Activated T-cell treated with anti-CD3 and anti-CD28 coated beads, Interleukin-2, amount 50 U/mL, for 1 hour (primary cell): ENCODE data around the gene ANAPC1.
"Not testable (repeated sequence)": the region's sequence is repeated elsewhere in the genome, so short reads cannot be mapped to it uniquely, and the experiment has no call there.

Experiments
- DNase-seq: peaks from one replicate; pipeline ENCODE4 v3.0.0-alpha.2; 2020

Gene ANAPC1

GRCh38 chr2:111904726-111905474 is 20.9 kb upstream of the ANAPC1 start:
- no peak for DNase-seq

- DNase-seq: no peak
These were observed 20.0 kb upstream of the ANAPC1 start for GRCh38 chr2:111903930-111904439.

- no peak for DNase-seq
These were observed 19.5 kb upstream of the ANAPC1 start for GRCh38 chr2:111903516-111903915.

DNA sequence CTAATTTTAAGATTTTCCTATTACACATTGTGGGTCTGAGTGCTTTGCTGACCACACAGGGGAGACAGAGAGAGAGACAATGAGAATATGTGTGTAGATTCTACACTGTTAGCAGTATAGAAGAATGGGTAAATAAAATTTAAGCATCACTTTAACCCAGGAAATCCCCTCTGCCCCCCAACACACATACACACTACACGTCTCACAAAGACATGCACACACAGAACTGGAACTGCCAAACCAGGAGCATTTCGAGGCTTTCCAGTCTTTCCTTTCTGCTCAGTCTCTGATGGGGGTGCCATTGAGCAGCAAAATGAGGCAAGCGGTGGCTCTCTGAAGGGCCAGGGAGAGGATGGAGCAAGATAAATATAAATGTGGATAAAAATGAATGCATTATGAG is 16.9 kb upstream of the ANAPC1 start:
- no peak for DNase-seq

- DNase-seq: peak; percentile 37
These were observed 14.9 kb upstream of the ANAPC1 start for GRCh38 chr2:111898703-111899514.

DNA sequence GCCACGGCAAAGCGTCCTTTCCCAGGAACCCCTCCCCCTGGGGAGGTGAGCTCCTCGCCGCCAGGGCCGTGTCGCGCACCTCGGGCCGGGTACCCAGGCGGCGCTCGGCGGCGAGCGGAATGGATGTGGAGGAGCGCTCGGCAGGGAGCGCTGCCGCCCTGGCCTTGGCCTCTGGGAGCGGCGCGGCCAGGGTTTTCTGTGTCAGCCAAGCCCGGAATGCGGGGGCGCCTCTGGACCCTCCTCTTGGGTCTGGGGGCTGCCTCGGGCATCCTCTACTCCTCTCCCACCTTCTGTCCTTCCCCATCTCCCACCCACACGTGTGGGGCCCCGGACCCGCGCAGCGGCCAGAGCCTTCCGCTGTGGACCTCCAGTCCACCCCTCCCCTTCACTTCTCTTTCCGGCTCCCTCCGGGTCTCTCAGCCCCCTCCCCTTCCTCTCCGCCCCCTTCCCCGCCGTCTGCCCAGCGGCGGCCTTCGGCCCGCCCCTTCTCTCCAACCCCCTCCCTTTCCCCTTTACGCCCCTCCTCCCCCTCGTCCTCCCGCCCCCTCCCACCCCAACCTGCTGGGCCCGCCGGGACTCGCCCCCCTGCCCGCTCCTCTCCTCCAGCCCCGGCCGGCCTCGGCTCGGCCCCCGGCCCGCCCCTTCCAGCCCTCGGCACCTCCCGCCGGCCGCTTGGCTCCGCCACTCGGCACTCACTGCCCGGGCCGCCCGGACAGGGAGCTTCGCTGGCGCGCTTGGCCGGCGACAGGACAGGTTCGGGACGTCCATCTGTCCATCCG is 14.1 kb upstream of the ANAPC1 start, which contains the start of gene MERTK:
TSS of gene MERTK (plus strand) at position 684 of the 779 bp plus-strand sequence. CDS start 129 bp downstream, outside the sequence.
- peak; percentile 66 for DNase-seq

DNA sequence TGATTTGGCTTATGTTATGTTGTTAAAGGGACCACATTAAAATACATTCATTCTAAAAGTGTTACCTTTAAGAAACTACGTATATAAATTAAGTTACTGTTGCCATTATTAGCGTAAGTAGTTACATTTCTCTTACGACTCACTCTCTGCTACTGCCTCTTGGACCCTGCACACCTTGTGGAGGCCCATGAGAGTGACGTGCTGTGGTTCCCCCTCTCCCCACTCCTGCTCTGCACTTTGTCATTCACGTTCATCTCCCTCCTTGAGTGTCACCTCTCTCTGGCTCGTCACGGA is 13.6 kb upstream of the ANAPC1 start:
- no peak for DNase-seq

DNA sequence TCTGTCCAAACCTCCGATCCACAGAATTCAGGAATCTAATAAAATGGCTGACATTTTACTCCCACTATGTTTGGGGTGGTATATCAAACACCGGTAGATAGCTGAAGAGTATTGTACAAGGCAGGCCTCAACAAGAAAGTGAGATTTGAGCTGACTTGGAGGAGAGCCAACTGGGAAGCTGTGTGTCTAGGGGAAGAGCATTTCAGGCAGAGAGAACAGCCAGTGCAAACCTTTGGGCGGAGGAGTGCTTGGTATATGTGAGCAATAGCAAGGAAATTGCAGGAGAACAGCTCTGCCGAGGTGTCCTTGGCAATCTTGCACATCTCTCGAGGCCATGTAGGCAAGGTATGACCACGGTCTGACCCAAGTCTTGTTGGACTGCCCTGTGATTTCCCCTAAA is 12.6 kb upstream of the ANAPC1 start:
- DNase-seq: no peak

DNA sequence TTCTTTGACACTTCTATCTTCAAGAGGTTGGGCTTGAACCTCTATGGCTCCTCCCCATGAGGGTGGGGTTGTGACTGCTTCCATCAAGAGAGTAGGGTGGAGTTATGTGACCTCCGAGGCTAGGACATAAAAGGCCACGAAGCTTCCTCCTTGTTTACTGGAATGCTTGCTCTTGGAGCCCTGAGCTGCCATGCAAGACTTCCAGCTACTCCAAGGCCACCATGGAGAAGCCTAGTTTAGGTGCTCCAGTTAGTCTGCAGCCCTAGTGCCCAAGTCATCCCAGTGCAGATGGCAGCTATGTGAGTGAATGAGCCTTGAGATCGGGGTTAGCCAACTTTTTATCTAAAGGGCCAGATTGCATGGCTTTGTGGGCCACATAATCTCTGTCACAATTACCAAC is 12.0 kb upstream of the ANAPC1 start:
- no peak for DNase-seq

DNA sequence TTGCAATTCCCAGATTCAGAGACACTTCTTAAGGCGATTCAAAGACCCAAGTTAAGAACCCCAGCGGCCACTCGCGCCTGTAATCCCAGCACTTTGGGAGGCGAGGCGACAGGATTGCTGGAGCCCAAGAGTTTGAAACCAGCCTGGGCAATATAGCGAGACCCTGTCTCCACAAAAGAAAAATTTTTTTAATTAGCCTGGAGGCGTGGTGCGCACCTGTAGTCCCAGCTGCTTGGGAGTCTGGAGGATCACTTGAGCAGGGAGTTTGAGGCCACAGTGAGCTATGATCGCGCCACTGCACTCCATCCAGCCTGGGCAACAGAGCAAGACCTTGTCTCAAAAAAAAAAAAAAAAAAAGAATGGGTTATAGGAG is 585 bp upstream of the ANAPC1 start:
- DNase-seq: no peak

- DNase-seq: not testable (repeated sequence)
These were observed 11.2 kb downstream of the ANAPC1 start for GRCh38 chr2:111872806-111873205.

DNA sequence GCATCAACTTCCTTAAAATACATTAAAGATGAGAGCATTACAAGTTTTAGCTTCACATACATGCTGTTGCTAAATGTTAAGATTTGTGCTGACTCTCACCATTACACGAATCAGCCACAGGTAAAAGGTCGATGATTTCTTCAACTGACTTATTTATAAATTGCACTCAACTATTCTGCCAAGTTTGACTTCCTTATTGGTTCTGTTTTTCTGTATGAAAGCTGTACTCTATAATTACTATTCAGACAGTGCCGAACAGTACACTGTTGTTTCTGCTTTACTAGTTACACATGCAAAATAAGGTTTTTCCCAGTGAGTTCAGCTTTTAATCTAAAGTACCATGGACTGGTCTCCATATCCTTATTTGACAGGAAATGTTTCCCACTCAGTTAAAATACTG is 18.9 kb downstream of the ANAPC1 start:
- not testable (repeated sequence) for DNase-seq

GRCh38 chr2:111860005-111860404 is 24.0 kb downstream of the ANAPC1 start:
- not testable (repeated sequence) for DNase-seq

DNA sequence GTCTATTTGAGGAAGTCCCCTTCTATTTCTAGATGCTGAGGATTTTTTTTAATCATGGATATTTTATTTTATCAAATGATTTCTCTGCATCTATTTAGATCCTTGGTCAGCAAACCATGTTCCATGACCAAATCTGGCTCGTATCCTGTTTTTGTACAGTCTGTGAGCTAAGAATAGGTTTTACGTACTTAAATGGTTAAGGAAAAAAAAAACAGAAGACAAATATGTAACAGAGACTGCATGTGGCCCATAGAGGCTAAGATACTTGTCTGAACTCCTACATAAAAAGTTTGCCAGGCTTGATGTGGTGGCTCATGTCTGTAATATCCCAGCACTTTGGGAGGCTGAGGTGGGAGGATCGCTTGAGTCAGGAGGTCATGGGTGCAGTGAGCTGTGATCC is 31.4 kb downstream of the ANAPC1 start:
- not testable (repeated sequence) for DNase-seq

- DNase-seq: not testable (repeated sequence)
These were observed 33.3 kb downstream of the ANAPC1 start for GRCh38 chr2:111850646-111851045.

GRCh38 chr2:111839625-111840282 is 44.2 kb downstream of the ANAPC1 start:
- not testable (repeated sequence) for DNase-seq

GRCh38 chr2:111838992-111839391 is 45.0 kb downstream of the ANAPC1 start:
- not testable (repeated sequence) for DNase-seq

- DNase-seq: not testable (repeated sequence)
These were observed 49.8 kb downstream of the ANAPC1 start for GRCh38 chr2:111834221-111834620.

- not testable (repeated sequence) for DNase-seq
These were observed 53.5 kb downstream of the ANAPC1 start for GRCh38 chr2:111830479-111830878.

GRCh38 chr2:111828217-111828766 is 55.7 kb downstream of the ANAPC1 start:
- not testable (repeated sequence) for DNase-seq

DNA sequence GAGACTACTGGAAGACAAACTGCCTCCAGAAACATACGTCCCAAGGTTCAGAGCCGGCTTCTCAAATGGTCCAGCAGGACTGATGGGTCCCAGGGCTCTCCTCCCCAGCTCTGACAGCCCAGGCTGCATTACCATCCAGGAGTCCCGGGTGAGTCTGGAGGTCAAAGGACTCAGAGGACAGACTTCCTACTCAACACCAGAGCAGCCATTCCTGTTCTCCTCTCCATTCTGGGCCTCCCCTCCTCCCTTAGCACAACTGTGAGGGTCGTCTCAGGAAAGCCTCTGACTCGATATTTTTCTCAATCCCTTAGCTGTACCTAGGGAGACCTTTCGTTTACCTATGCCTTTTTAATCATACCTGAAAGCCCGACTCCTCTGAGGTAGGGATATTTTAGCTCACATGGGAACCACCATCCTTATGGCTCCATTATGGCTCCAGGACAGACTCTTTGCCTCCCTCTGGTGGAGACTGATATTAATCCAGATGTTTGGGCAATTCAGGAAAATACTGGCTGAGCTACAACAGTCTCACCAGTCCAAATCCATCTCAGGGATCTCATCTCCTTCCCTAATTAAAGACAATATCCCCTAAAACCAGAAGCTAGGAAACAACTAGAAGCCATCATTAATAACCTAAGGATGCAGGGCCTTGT is 70.9 kb downstream of the ANAPC1 start:
- DNase-seq: not testable (repeated sequence)

DNA sequence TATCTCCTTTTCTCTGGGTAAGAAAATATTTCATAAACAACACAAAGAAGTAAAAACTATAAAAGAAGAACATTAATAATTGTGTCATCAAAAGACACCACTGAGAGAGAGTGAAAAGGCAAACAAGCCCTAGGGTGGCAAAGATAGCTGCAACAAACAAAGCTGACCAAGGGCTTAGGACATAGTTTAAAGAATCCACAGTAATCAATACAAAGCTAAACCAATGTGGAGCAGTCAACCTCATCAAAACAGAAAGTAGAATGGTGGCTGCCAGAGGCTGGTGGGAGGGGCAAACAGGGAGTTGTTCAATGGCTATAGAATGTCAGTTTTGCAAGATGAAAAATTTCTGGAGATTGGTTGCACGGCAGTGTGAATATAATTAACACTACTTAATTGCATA is 93.4 kb downstream of the ANAPC1 start:
- not testable (repeated sequence) for DNase-seq
